K562 (cell line): Measurements from ENCODE around the gene ZFTA. TPM values are rescaled to one million over a fixed set of nuclear protein-coding genes. Genes with fewer than 3 reads are reported as not detected.

Source experiments
- ATF7 ChIP-seq: fragments of 450-650 bp; IDR thresholded peaks from 2 replicates; pipeline ENCODE4 v1.7.1; 2014; ENCODE audit warnings: mild to moderate bottlenecking, moderate library complexity
- CREB5 ChIP-seq: fragments of 250-450 bp; sonication (Bioruptor Pico); IDR thresholded peaks from 2 replicates; pipeline ENCODE4 v1.5.0; 2020; ENCODE audit warnings: mild to moderate bottlenecking
- DEAF1 ChIP-seq: fragments of 450-650 bp; formaldehyde crosslinking; IDR thresholded peaks from 2 replicates; pipeline ENCODE4 v1.4.0; 2020; ENCODE audit warnings: mild to moderate bottlenecking, moderate library complexity
- FOXJ2 ChIP-seq: fragments of 200-800 bp; sonication (Bioruptor generic); IDR thresholded peaks from 2 replicates; pipeline ENCODE4 v1.6.1; 2016; ENCODE audit warnings: missing genetic modification characterization, missing compliant biosample characterization
- ILF3 ChIP-seq: fragments of 450-650 bp; IDR thresholded peaks from 2 replicates; pipeline ENCODE4 v1.6.1; 2018; ENCODE audit warnings: antibody characterized with exemption, mild to moderate bottlenecking, moderate library complexity, borderline replicate concordance
- KDM4B ChIP-seq, 2 experiments: fragments of 450-650 bp in 1 of 2; sonication (generic) in 1 of 2; IDR thresholded peaks; 2 replicates each; pipeline ENCODE4 v1.6.1; 2016 to 2017; ENCODE audit warnings: borderline replicate concordance in 2 of 2, antibody characterized with exemption in 1 of 2, low read depth in 1 of 2, mild to moderate bottlenecking in 1 of 2
- MIER1 ChIP-seq: fragments of 450-650 bp; IDR thresholded peaks from 2 replicates; pipeline ENCODE4 v1.6.1; 2016; ENCODE audit warnings: antibody characterized with exemption, mild to moderate bottlenecking, low read depth
- NFXL1 ChIP-seq: fragments of 450-650 bp; formaldehyde crosslinking; IDR thresholded peaks from 2 replicates; pipeline ENCODE4 v1.4.0; 2021; ENCODE audit warnings: mild to moderate bottlenecking
- RAD21 ChIP-seq, 2 experiments: fragments of 250-450 bp in 1 of 2; fragments of 450-650 bp in 1 of 2; sonication (Bioruptor Pico) in 1 of 2; formaldehyde crosslinking in 1 of 2; IDR thresholded peaks in 1 of 2; conservative IDR thresholded peaks in 1 of 2; 2 replicates each; pipeline versions ENCODE4 v1.4.0 to v1.8.0; 2020 to 2022; ENCODE audit warnings: mild to moderate bottlenecking in 2 of 2, moderate library complexity in 1 of 2
- REST ChIP-seq, 2 experiments: fragments of 450-650 bp; formaldehyde crosslinking in 1 of 2; IDR thresholded peaks; 2 replicates each; pipeline versions ENCODE4 v1.4.0 to v1.6.1; 2014 to 2020; ENCODE audit warnings: mild to moderate bottlenecking in 2 of 2, borderline replicate concordance in 1 of 2, low read depth in 1 of 2
- THRA ChIP-seq: fragments of 450-650 bp; IDR thresholded peaks from 2 replicates; pipeline ENCODE4 v1.6.1; 2017; ENCODE audit warnings: mild to moderate bottlenecking, moderate library complexity
- ZBTB8A ChIP-seq: fragments of 450-650 bp; IDR thresholded peaks from 2 replicates; pipeline ENCODE4 v1.6.1; 2018; ENCODE audit warnings: mild to moderate bottlenecking, moderate library complexity; ENCODE audit not compliant: partially characterized antibody
- polyA plus RNA-seq, 8 experiments: library from polyadenylated mRNA; depleted of rRNA in 4 of 8; stranded (reverse) in 5 of 8; unstranded in 3 of 8; fragments of >200 nt; fragmentation: Nextera tagmentation in 2 of 8; fragmentation: Illumina TruSeq in 1 of 8; extraction: Ambion mirVana in 2 of 8; extraction: Trizol in 1 of 8; gene quantifications; 2 replicates each; pipeline versions ENCODE4 v1.2.1 to v1.2.3, GENCODE V29; 2011 to 2014; ENCODE audit warnings: inconsistent platforms in 1 of 8, missing spikeins in 1 of 8
- total RNA-seq, 7 experiments: library from RNA; depleted of rRNA in 6 of 7; stranded (reverse); fragments of >200 nt in 6 of 7; fragmentation: Illumina TruSeq in 2 of 7; extraction: Trizol in 2 of 7; gene quantifications; 2 replicates each; pipeline versions ENCODE4 v1.2.1 to v1.2.3, GENCODE V29; 2011 to 2021; ENCODE audit warnings: low replicate concordance in 1 of 7

Gene ZFTA
- total and polyA plus RNA-seq, 9 of the 15 experiments (the other 6 are each of a cell fraction or from before 2014, with no cell fraction given): 0.45 to 12.3 (median 2.9) TPM

GRCh38 chr11:63738720-63739360, 29.7 kb downstream of the ZFTA start (continued):
- TF ChIP-seq REST (IDR thresholded peaks at IDR 0.05; ENCODE audit: borderline replicate concordance) (peak; percentile 34; the same call in 1 of the 2 replicates), REST (CRISPR knock-in tag; IDR thresholded peaks at IDR 0.05; ENCODE audit: low read depth) (no peak), ZBTB8A (no peak), KDM4B (IDR thresholded peaks at IDR 0.05; ENCODE audit: borderline replicate concordance in 2 of 2, low read depth in 1 of 2) (no peak), FOXJ2 (tag) (no peak), ATF7 (no peak), DEAF1 (peak; percentile 45; the same call in 1 of the 2 replicates), NFXL1 (no peak), CREB5 (CRISPR knock-in tag) (no peak), ILF3 (no peak), MIER1 (no peak), RAD21 (CRISPR knock-in tag; conservative IDR thresholded peaks at IDR 0.05 in 1 of 2, IDR thresholded peaks at IDR 0.05 in 1 of 2) (peak; percentile 62 to 65), THRA (no peak)
